Astrocyte (in vitro differentiated cells and primary cell): ENCODE measurements around the gene WDHD1. TPM values are rescaled to one million over a fixed set of nuclear protein-coding genes. Genes with fewer than 3 reads are reported as not detected.

Experiments
- DNase-seq: peaks from one replicate; pipeline ENCODE4 v3.0.0-alpha.2; 2010; ENCODE audit warnings: low read depth
- FAIRE-seq: peaks from 2 replicates; lab custom pipeline; 2011; peaks lifted over from hg19 to GRCh38; lab: Jason Lieb, UNC
- H2AFZ ChIP-seq: 2 replicates; pipeline ENCODE4 v1.6.0; 2012; ENCODE audit warnings: low read depth, low read length, inconsistent platforms
- H3K27ac ChIP-seq: 2 replicates; pipeline ENCODE4 v1.5.1; 2011; ENCODE audit warnings: low read depth, low read length, inconsistent platforms
- H3K27me3 ChIP-seq: 2 replicates; pipeline ENCODE4 v1.6.0; 2011; ENCODE audit warnings: low read length, inconsistent platforms; ENCODE audit not compliant: insufficient read depth
- H3K36me3 ChIP-seq: 2 replicates; pipeline ENCODE4 v1.5.1; 2011; ENCODE audit warnings: low read length, inconsistent platforms; ENCODE audit not compliant: insufficient read depth
- H3K4me1 ChIP-seq: 2 replicates; pipeline ENCODE4 v1.5.1; 2011; ENCODE audit warnings: low read length, inconsistent platforms; ENCODE audit not compliant: insufficient read depth
- H3K4me2 ChIP-seq: 2 replicates; pipeline ENCODE4 v1.6.0; 2012; ENCODE audit warnings: low read length, inconsistent platforms
- H3K4me3 ChIP-seq: 2 replicates; pipeline ENCODE4 v1.5.1; 2011; ENCODE audit warnings: low read depth, mild to moderate bottlenecking, low read length, inconsistent platforms; ENCODE audit not compliant: insufficient read depth
- H3K79me2 ChIP-seq: 2 replicates; pipeline ENCODE4 v1.6.0; 2012; ENCODE audit warnings: mild to moderate bottlenecking, low read length, inconsistent platforms; ENCODE audit not compliant: insufficient read depth
- H3K9ac ChIP-seq: 2 replicates; pipeline ENCODE4 v1.6.0; 2012; ENCODE audit warnings: mild to moderate bottlenecking, low read length, inconsistent platforms
- H3K9me3 ChIP-seq: 2 replicates; pipeline ENCODE4 v1.5.1; 2012; ENCODE audit warnings: low read depth, mild to moderate bottlenecking, low read length, inconsistent platforms; ENCODE audit not compliant: insufficient read depth
- H4K20me1 ChIP-seq: 2 replicates; pipeline ENCODE4 v1.6.0; 2012; ENCODE audit warnings: low read length, inconsistent platforms; ENCODE audit not compliant: insufficient read depth
- H3K27ac Mint-ChIP-seq: one replicate; pipeline ENCODE4 v1.8.0; 2021; ENCODE audit warnings: mild to moderate bottlenecking, mixed read lengths; ENCODE audit not compliant: unreplicated experiment
- H3K27me3 Mint-ChIP-seq: one replicate; pipeline ENCODE4 v1.8.0; 2021; ENCODE audit warnings: low read depth, mixed read lengths; ENCODE audit not compliant: unreplicated experiment
- H3K36me3 Mint-ChIP-seq: one replicate; pipeline ENCODE4 v1.8.0; 2021; ENCODE audit warnings: low read depth, mixed read lengths; ENCODE audit not compliant: unreplicated experiment
- H3K4me1 Mint-ChIP-seq: one replicate; pipeline ENCODE4 v1.8.0; 2021; ENCODE audit warnings: low read depth, mixed read lengths; ENCODE audit not compliant: unreplicated experiment
- H3K4me3 Mint-ChIP-seq: one replicate; pipeline ENCODE4 v1.8.0; 2021; ENCODE audit warnings: mild to moderate bottlenecking, moderate library complexity, mixed read lengths; ENCODE audit not compliant: unreplicated experiment
- H3K9me3 Mint-ChIP-seq: one replicate; pipeline ENCODE4 v1.8.0; 2021; ENCODE audit warnings: mild to moderate bottlenecking, mixed read lengths; ENCODE audit not compliant: unreplicated experiment
- EZH2 ChIP-seq: IDR thresholded peaks from 2 replicates; pipeline ENCODE4 v1.6.1; 2012; ENCODE audit warnings: mild to moderate bottlenecking, low read length, inconsistent platforms; ENCODE audit not compliant: insufficient read depth
- total RNA-seq: library from RNA; stranded (reverse); gene quantifications from 2 replicates; pipeline ENCODE4 v1.2.1, GENCODE V29; 2021
- TF ChIP-seq, protein P1 (sequence below): IDR thresholded peaks from 2 replicates; pipeline ENCODE4 v1.5.1; 2011; ENCODE audit warnings: low read depth, mild to moderate bottlenecking, inconsistent platforms, low read length, moderate library complexity; ENCODE audit not compliant: insufficient read depth

Gene WDHD1
- total RNA-seq, 1 donor from 2014 or later, result 9.3 TPM

- H3K27me3 ChIP-seq, result no peaks in the 10 kb centered on the region
- Mint-ChIP-seq H3K9me3 (no peaks in the 10 kb centered on the region), H3K4me3 (peak overlapping the region; percentile 94), H3K4me1 (peaks cover 16% of the 10 kb centered on the region), H3K27ac (peak overlapping the region; percentile 100), H3K27me3 (no peaks in the 10 kb centered on the region), H3K36me3 (peaks cover 4% of the 10 kb centered on the region)
- H3K4me2 ChIP-seq, result peak overlapping the region; percentile 92
- H3K9ac ChIP-seq, result peak overlapping the region; percentile 100
- DNase-seq (no peak), FAIRE-seq (no peak)
- peaks cover 12% of the 10 kb centered on the region for H3K36me3 ChIP-seq
- peak overlapping the region; percentile 100 for H3K27ac ChIP-seq
- TF ChIP-seq, protein P1, sequence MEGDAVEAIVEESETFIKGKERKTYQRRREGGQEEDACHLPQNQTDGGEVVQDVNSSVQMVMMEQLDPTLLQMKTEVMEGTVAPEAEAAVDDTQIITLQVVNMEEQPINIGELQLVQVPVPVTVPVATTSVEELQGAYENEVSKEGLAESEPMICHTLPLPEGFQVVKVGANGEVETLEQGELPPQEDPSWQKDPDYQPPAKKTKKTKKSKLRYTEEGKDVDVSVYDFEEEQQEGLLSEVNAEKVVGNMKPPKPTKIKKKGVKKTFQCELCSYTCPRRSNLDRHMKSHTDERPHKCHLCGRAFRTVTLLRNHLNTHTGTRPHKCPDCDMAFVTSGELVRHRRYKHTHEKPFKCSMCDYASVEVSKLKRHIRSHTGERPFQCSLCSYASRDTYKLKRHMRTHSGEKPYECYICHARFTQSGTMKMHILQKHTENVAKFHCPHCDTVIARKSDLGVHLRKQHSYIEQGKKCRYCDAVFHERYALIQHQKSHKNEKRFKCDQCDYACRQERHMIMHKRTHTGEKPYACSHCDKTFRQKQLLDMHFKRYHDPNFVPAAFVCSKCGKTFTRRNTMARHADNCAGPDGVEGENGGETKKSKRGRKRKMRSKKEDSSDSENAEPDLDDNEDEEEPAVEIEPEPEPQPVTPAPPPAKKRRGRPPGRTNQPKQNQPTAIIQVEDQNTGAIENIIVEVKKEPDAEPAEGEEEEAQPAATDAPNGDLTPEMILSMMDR, result no peak
- TF ChIP-seq EZH2, result no peak
- H2AFZ ChIP-seq, result peak overlapping the region; percentile 90
- H3K79me2 ChIP-seq, result peaks cover 46% of the 10 kb centered on the region
- peaks cover 33% of the 10 kb centered on the region for H4K20me1 ChIP-seq
- H3K4me3 ChIP-seq, result peak overlapping the region; percentile 69
- peaks cover 17% of the 10 kb centered on the region for H3K4me1 ChIP-seq
- no peaks in the 10 kb centered on the region for H3K9me3 ChIP-seq
These were observed 24.2 kb upstream of the WDHD1 start for GRCh38 chr14:55051165-55051422.

GRCh38 chr14:55048900-55049436, 22.1 kb upstream of the WDHD1 start:
- Histone ChIP-seq H3K4me3 (no peak overlapping the region), H3K27me3 (no peaks in the 10 kb centered on the region), H3K4me2 (no peak overlapping the region), H2AFZ (no peak overlapping the region), H3K79me2 (peaks cover 24% of the 10 kb centered on the region), H3K27ac (no peak overlapping the region), H4K20me1 (peaks cover 13% of the 10 kb centered on the region), H3K4me1 (peaks cover 15% of the 10 kb centered on the region), H3K36me3 (peaks cover 6% of the 10 kb centered on the region), H3K9me3 (no peaks in the 10 kb centered on the region), H3K9ac (no peak overlapping the region)
- no peak for TF ChIP-seq EZH2
- TF ChIP-seq, protein P1, result no peak
- no peaks in the 10 kb centered on the region for H3K36me3 Mint-ChIP-seq
- DNase-seq (no peak), FAIRE-seq (no peak)
- H3K9me3 Mint-ChIP-seq, result no peaks in the 10 kb centered on the region
- no peak overlapping the region for H3K4me3 Mint-ChIP-seq
- H3K4me1 Mint-ChIP-seq, result peaks cover 11% of the 10 kb centered on the region
- H3K27me3 Mint-ChIP-seq, result no peaks in the 10 kb centered on the region
- H3K27ac Mint-ChIP-seq, result no peak overlapping the region

GRCh38 chr14:55047301-55048053, 20.6 kb upstream of the WDHD1 start:
- Histone ChIP-seq H3K4me1 (peaks cover 7% of the 10 kb centered on the region), H3K4me2 (no peak overlapping the region), H3K27ac (no peak overlapping the region), H4K20me1 (no peaks in the 10 kb centered on the region), H3K9ac (no peak overlapping the region), H2AFZ (no peak overlapping the region), H3K79me2 (peaks cover 13% of the 10 kb centered on the region), H3K9me3 (no peaks in the 10 kb centered on the region), H3K4me3 (no peak overlapping the region), H3K36me3 (peaks cover 12% of the 10 kb centered on the region), H3K27me3 (no peaks in the 10 kb centered on the region)
- H3K36me3 Mint-ChIP-seq, result peaks cover 4% of the 10 kb centered on the region
- no peak overlapping the region for H3K27ac Mint-ChIP-seq
- DNase-seq, result no peak
- no peak overlapping the region for H3K4me3 Mint-ChIP-seq
- no peak for FAIRE-seq
- H3K4me1 Mint-ChIP-seq, result peaks cover 3% of the 10 kb centered on the region
- H3K27me3 Mint-ChIP-seq, result no peaks in the 10 kb centered on the region
- H3K9me3 Mint-ChIP-seq, result no peaks in the 10 kb centered on the region
- no peak for TF ChIP-seq EZH2
- TF ChIP-seq, protein P1, result no peak
